GM18858 (cell line): ENCODE measurements around the gene IZUMO1R.
"Not testable (repeated sequence)": the region's sequence is repeated elsewhere in the genome, so short reads cannot be mapped to it uniquely, and the experiment has no call there.

Experiments
- ATAC-seq: cut with Tn5 transposase; IDR thresholded peaks from one replicate; pipeline ENCODE4 v1.9.1; 2021; ENCODE audit not compliant: unreplicated experiment

Gene IZUMO1R

GRCh38 chr11:94325681-94326080, 21.3 kb downstream of the IZUMO1R start:
- no peak for ATAC-seq

- no peak for ATAC-seq
Observed at GRCh38 chr11:94326947-94327346, 22.6 kb downstream of the IZUMO1R start.

DNA sequence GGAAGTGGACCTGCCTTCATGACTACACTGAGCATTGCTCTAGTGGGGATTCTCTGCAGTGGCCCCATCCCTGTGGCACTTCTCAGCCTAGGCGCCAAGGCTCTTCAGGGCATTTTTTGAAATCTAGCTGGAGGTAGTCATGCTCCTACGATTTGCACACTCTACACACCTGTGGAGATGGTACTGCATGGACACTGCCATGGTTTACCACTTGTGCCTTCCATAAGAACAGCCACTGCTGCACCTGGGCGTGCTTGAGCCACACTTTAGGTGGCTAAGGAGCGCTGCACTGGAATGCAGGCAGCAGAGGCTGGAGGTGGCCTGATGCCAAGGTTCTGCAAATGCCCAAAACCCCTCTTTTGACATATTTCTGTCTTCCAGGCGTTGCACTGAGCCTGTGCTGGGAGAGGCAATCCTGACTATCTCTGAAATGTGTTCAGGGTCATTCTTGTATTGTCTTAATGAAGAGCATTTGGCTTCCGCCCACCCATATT, 24.3 kb downstream of the IZUMO1R start:
- ATAC-seq, result no peak

DNA sequence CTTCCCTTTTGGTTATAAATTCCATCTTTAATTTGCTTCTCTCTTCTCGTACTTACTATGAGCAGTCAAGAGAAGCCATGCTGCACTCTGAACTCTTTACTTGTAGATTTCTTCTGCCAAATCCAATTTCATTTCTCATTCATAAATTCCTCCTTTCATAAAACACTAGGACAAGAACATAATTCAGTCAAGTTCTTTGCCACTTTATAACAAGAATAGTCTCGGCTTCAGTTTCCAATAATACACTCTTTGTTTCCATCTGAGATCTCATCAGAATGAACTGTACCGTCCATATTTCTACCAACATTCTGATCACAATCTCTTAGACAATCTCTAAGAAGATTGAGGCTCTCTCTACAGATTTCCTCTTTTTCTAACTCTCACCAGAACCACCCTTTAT, 25.1 kb downstream of the IZUMO1R start:
- ATAC-seq, result no peak

GRCh38 chr11:94330789-94331188, 26.4 kb downstream of the IZUMO1R start:
- ATAC-seq, result no peak

DNA sequence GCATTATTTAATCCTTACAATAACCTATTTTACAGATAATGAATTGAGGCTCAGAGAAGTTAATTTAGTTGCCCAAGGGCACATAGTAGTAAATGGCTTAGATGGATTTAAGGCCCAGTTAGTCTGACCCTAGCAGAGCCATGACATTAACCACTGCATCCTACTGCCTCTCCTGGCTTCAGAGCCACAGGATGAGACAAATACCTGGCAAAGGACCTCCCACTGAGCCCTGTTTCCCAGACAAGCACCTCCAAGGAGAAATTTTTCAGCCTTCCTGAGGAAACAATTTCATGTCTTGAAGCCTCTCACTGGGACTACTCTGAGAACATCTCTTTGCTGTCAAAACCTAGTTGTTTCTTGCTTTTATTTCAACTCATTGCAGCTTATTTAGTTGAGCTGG, 28.4 kb downstream of the IZUMO1R start:
- ATAC-seq, result no peak

GRCh38 chr11:94336033-94336432, 31.7 kb downstream of the IZUMO1R start:
- ATAC-seq, result no peak

GRCh38 chr11:94338651-94339050, 34.3 kb downstream of the IZUMO1R start:
- no peak for ATAC-seq

DNA sequence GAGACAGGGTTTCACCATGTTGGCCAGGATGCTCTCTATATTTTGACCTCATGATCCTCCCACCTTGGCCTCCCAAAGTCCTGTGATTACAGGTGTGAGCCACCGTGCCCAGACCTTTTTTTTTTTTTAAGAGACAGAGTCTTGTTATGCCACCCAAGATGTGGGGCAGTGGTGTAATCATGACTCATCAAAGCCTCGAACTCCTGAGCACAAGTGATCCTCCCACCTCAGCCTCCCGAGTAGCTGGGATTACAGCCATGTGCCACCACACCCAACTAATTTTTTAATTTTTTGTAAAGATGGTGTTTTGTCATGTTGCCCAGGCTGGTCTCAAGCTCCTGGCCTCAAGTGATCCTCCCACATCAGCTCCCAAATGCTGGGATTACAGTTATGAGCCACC, 37.9 kb downstream of the IZUMO1R start:
- no peak for ATAC-seq

DNA sequence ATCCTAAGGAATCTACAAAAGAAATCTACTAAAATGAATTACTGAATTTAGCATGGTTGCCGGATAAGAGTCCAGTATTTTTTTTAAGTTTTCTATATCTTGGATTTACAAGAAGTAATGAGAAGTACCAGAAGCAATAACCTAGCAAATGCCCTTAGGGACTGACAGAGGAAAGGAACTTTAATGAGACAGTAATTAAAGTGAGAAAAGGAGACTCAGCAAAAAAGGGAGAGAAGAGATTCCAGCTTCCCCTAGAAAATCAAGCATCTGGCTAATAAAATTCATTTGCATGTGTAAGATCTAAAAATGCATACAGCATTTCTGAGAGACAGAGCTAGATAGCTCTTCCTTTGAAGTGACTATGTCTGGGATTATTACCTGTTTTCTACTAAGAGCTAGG, 39.1 kb downstream of the IZUMO1R start:
- no peak for ATAC-seq

DNA sequence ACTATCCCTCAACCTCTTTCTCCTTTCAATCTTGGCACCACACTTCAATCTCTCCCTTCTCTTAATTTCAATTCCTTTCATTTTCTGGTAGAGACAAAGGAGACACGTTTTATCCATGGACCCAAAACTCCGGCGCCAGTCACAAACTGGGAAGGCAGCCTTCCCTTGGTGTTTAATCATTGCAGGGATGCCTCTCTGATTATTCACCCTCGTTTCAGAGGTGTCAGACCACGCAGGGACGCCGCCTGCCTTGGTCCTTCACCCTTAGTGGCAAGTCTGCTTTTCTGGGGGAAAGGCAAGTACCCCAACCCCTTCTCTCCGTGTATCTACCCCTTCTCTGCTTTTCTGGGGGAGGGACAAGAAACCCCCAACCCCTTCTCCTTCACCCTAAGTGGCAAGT, 41.9 kb downstream of the IZUMO1R start:
- not testable (repeated sequence) for ATAC-seq

GRCh38 chr11:94350850-94351563, 46.6 kb downstream of the IZUMO1R start:
- ATAC-seq, result not testable (repeated sequence)
